Measurements from ENCODE around the gene ZNF341. TPM values are rescaled to one million over a fixed set of nuclear protein-coding genes. Genes with fewer than 3 reads are reported as not detected.

Gene ZNF341
- total RNA-seq, 2 donors from 2014 or later: 1.8 to 2.3 TPM

DNA sequence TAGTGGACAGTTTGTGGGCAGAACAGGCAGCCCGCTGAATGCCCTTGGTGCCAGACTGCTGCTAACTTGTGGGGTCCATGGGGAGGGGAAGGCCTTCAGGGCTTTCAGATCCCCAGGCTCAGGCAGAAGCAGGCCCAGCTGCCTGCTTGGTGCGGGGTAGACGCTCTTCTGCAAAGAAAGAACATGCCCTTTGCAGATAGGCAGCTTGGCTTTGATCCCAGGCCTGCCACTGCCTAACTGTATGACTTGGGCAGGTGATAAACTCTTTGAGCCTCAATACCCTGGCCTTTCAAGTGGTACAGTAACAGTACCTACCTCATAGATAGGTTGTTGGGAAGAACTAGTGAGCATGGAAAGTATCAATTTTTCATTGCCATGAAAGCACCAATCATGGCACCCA is 107.8 kb downstream of the ZNF341 start:
- ATAC-seq (ENCODE audit: insufficient number of reproducible peaks, low FRiP score, low read depth) (no peak), DNase-seq (ENCODE audit: low spot score) (no peak)
- H3K27ac ChIP-seq: no peak overlapping the region
- H3K4me3 ChIP-seq: no peak overlapping the region
- no peaks in the 10 kb centered on the region for H3K9me3 ChIP-seq
- H3K4me1 ChIP-seq (ENCODE audit: control insufficient read depth in 1 of 2, low read depth in 2 of 2): peaks cover 15 to 70% of the 10 kb centered on the region in 2 donors
- no peaks in the 10 kb centered on the region for H3K36me3 ChIP-seq
- no peaks in the 10 kb centered on the region for H3K27me3 ChIP-seq (replicated peaks; ENCODE audit: insufficient read depth)
- TF ChIP-seq, protein P1, sequence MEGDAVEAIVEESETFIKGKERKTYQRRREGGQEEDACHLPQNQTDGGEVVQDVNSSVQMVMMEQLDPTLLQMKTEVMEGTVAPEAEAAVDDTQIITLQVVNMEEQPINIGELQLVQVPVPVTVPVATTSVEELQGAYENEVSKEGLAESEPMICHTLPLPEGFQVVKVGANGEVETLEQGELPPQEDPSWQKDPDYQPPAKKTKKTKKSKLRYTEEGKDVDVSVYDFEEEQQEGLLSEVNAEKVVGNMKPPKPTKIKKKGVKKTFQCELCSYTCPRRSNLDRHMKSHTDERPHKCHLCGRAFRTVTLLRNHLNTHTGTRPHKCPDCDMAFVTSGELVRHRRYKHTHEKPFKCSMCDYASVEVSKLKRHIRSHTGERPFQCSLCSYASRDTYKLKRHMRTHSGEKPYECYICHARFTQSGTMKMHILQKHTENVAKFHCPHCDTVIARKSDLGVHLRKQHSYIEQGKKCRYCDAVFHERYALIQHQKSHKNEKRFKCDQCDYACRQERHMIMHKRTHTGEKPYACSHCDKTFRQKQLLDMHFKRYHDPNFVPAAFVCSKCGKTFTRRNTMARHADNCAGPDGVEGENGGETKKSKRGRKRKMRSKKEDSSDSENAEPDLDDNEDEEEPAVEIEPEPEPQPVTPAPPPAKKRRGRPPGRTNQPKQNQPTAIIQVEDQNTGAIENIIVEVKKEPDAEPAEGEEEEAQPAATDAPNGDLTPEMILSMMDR (IDR thresholded peaks at IDR 0.05): no peak

DNA sequence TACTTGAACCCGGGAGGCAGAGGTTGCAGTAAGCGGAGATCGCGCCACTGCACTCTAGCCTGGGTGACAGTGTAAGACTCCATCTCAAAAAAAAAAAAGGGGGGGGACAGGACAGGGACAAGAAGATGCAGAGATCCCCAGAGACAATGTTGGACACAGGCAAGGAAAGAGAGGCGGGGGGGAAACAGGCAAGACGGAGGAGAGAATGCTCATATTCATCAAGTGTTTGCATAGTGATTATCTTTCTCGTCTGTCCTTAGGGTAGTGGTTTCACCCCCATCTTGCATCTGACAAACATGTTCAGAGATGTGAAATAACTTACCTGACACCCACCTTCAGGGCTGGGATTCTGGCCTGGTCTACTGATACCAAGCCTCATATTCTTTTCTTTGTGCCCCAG is 108.4 kb downstream of the ZNF341 start:
- no peak overlapping the region for H3K27ac ChIP-seq
- H3K36me3 ChIP-seq: no peaks in the 10 kb centered on the region
- peaks cover 15 to 70% of the 10 kb centered on the region in 2 donors for H3K4me1 ChIP-seq (ENCODE audit: control insufficient read depth in 1 of 2, low read depth in 2 of 2)
- TF ChIP-seq, protein P1 (IDR thresholded peaks at IDR 0.05): no peak
- H3K4me3 ChIP-seq: no peak overlapping the region
- no peaks in the 10 kb centered on the region for H3K27me3 ChIP-seq (replicated peaks; ENCODE audit: insufficient read depth)
- no peak for ATAC-seq (ENCODE audit: insufficient number of reproducible peaks, low FRiP score, low read depth)
- H3K9me3 ChIP-seq: no peaks in the 10 kb centered on the region
- no peak for DNase-seq (ENCODE audit: low spot score)

DNA sequence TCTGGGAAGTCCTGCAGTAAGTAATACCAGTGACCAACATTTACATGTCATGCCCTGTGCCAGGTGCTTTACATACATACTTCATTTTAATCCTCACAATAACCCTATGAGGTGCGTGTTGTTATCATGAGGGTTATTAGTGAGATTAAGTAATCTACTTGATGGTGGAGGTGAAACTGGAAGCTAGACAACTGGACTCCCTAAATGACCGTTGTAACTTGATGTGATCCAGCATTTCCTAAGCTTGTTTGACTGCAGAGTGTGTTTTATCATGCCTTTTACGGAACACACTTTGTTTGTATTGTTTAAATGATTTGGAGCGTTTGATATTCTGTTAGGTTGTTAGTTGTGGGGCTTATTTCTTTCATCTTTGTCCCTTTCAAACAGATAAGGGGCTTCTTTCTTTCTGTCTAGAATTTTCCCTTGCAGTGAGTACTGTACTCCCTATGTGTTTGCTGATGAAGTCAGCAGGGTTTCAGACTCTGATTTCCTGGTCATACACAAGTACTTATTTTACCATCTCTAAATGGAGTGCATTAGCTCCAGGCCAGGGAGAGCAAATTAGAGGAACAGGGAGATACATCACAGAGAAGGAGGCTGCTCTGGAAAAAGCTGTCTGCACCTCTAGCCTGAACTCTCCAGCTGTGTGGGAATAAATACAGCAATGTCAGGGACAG is 109.1 kb downstream of the ZNF341 start:
- H3K36me3 ChIP-seq: no peaks in the 10 kb centered on the region
- peaks cover 18 to 67% of the 10 kb centered on the region in 2 donors for H3K4me1 ChIP-seq (ENCODE audit: control insufficient read depth in 1 of 2, low read depth in 2 of 2)
- no peak for ATAC-seq (ENCODE audit: insufficient number of reproducible peaks, low FRiP score, low read depth)
- DNase-seq (ENCODE audit: low spot score): no peak
- H3K27me3 ChIP-seq (replicated peaks; ENCODE audit: insufficient read depth): no peaks in the 10 kb centered on the region
- H3K27ac ChIP-seq: no peak overlapping the region
- TF ChIP-seq, protein P1 (IDR thresholded peaks at IDR 0.05): no peak
- H3K4me3 ChIP-seq: no peak overlapping the region
- no peaks in the 10 kb centered on the region for H3K9me3 ChIP-seq

DNA sequence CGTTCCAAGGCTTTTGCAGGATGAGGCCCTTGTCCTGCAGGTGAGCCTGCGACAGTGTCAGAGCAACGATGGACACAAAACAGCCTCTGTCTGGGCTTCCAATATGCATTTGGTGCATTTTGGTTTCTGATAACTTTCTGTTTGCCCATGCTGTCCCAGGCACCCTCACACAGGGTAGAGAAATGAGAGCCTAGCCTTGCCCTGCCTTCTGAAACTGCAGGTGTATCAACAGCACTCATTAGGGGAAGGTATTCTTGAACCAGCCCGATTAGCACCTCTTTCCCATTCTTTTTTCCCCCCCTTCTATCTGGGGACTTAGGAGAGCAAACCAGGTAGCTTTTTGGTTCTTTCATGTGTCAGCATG is 109.6 kb downstream of the ZNF341 start:
- Histone ChIP-seq H3K36me3 (no peaks in the 10 kb centered on the region), H3K27ac (no peak overlapping the region), H3K4me1 (ENCODE audit: control insufficient read depth in 1 of 2, low read depth in 2 of 2) (peaks cover 18 to 68% of the 10 kb centered on the region in 2 donors), H3K9me3 (no peaks in the 10 kb centered on the region), H3K27me3 (replicated peaks; ENCODE audit: insufficient read depth) (no peaks in the 10 kb centered on the region), H3K4me3 (no peak overlapping the region)
- DNase-seq (ENCODE audit: low spot score) (no peak), ATAC-seq (ENCODE audit: insufficient number of reproducible peaks, low FRiP score, low read depth) (no peak)
- TF ChIP-seq, protein P1 (IDR thresholded peaks at IDR 0.05): no peak

Other genes with a start within 250 kb of the ZNF341 start
- gene CBFA2T2, start 241.9 kb upstream of the ZNF341 start, total RNA-seq: 10 to 100 TPM; 14.8 to 18.0 TPM
- not detected for gene C20orf144, start 69.7 kb upstream of the ZNF341 start, total RNA-seq
- 1 to 10 TPM; 2.6 to 3.1 TPM for gene ACTL10, start 65.1 kb upstream of the ZNF341 start, total RNA-seq
- gene NECAB3, start 57.6 kb upstream of the ZNF341 start, total RNA-seq: 10 to 100 TPM; 24.0 to 29.6 TPM
- under 1 TPM; 0.68 to 0.92 TPM for gene E2F1, start 45.6 kb upstream of the ZNF341 start, total RNA-seq
- 1 to 10 TPM; 3.3 to 4.1 TPM for gene PXMP4, start 11.7 kb upstream of the ZNF341 start, total RNA-seq
- 100 to 1,000 TPM in 1 of 2 donors, 10 to 100 TPM in 1; 69.5 to 104 TPM for gene CHMP4B, start 79.4 kb downstream of the ZNF341 start, total RNA-seq